ENCODE results near the gene POLR2B. TPM values are rescaled to one million over a fixed set of nuclear protein-coding genes. Genes with fewer than 3 reads are reported as not detected.

Gene POLR2B
- total RNA-seq, 2 donors from 2014 or later: 106 to 112 TPM

DNA sequence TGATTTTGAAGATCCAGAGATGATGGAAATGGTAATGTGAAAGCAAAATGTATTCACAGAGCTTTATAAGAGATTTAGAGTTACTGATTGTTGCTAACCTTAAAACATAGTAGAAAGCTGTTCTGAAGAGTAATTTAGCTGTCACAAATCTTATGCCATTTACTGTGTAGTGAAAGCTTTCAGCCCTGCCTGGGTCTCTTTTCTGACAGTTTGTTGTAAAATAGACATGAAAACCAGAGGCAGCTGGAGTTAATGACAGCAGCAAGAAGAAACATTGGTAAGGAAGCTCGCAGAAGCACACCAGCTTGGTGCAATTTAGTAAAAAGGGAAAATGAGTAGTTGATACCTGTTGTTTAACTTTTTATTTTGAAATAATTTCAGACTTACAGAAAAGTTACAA, 21.1 kb downstream of the POLR2B start:
- Histone ChIP-seq H3K4me3 (ENCODE audit: low read length) (no peak overlapping the region), H3K27ac (ENCODE audit: low read depth, low read length) (no peak overlapping the region), H3K4me1 (ENCODE audit: control insufficient read depth, insufficient read depth, low read length) (no peaks in the 10 kb centered on the region), H3K9me3 (ENCODE audit: control insufficient read depth, low read length) (no peaks in the 10 kb centered on the region), H3K36me3 (ENCODE audit: control insufficient read depth, insufficient read depth, low read length) (peaks cover 76% of the 10 kb centered on the region), H3K9ac (ENCODE audit: extremely low read depth, low read length, poor library complexity, severe bottlenecking) (no peak overlapping the region), H3K27me3 (ENCODE audit: control insufficient read depth, insufficient read depth, low read length, poor library complexity, severe bottlenecking) (no peaks in the 10 kb centered on the region)
- no peak for DNase-seq
- no peaks in the 10 kb centered on the region for H3K4me1 Mint-ChIP-seq
- H3K9me3 Mint-ChIP-seq: no peaks in the 10 kb centered on the region
- 94 to 100% methylated on average over 1 of the region's 1 CpG for WGBS, 2 experiments (ENCODE audit: insufficient coverage in 1 of 2, insufficient read length in 1 of 2)
- peaks cover 66% of the 10 kb centered on the region for H3K36me3 Mint-ChIP-seq (ENCODE audit: low read depth)
- H3K27ac Mint-ChIP-seq: no peak overlapping the region
- no peak for TF ChIP-seq CTCF (conservative IDR thresholded peaks at IDR 0.05)
- no peaks in the 10 kb centered on the region for H3K27me3 Mint-ChIP-seq (ENCODE audit: insufficient read depth)
- H3K4me3 Mint-ChIP-seq: no peak overlapping the region

DNA sequence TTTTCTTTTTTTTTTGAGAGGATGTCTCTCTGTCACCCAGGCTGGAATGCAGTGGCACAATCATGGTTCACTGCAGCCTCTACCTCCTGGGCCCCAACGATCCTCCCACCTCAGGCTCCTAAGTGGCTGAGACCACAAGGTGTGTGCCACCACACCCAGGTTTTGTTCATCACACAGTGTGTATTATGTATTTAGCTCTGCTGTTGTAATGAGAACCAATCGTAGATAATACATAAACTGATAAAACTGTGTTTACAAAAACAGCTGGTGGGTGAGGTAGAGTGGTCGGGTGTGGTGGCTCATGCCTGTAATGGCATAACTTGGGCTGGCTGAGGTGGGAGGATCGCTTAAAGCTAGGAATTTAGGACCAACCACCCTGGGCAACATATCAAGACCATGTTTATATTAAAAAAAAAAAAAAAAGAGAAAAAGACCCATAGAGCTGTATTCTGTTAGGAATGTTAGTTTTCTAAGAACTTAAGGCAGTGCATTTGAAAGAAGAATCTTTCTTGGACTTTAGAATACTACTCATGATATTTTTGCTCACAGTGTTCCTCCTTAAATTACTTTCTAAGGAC, 34.9 kb downstream of the POLR2B start:
- Histone ChIP-seq H3K4me3 (ENCODE audit: low read length) (no peak overlapping the region), H3K36me3 (ENCODE audit: control insufficient read depth, insufficient read depth, low read length) (peaks cover 79% of the 10 kb centered on the region), H3K27ac (ENCODE audit: low read depth, low read length) (no peak overlapping the region), H3K9me3 (ENCODE audit: control insufficient read depth, low read length) (no peaks in the 10 kb centered on the region), H3K27me3 (ENCODE audit: control insufficient read depth, insufficient read depth, low read length, poor library complexity, severe bottlenecking) (no peaks in the 10 kb centered on the region), H3K9ac (ENCODE audit: extremely low read depth, low read length, poor library complexity, severe bottlenecking) (no peak overlapping the region), H3K4me1 (ENCODE audit: control insufficient read depth, insufficient read depth, low read length) (no peaks in the 10 kb centered on the region)
- DNase-seq: no peak
- no peaks in the 10 kb centered on the region for H3K27me3 Mint-ChIP-seq (ENCODE audit: insufficient read depth)
- WGBS, 2 experiments (ENCODE audit: insufficient coverage in 1 of 2, insufficient read length in 1 of 2): 80 to 91% methylated on average over 1 to 4 of the region's 4 CpGs
- no peaks in the 10 kb centered on the region for H3K9me3 Mint-ChIP-seq
- no peak overlapping the region for H3K4me3 Mint-ChIP-seq
- H3K27ac Mint-ChIP-seq: no peak overlapping the region
- no peaks in the 10 kb centered on the region for H3K4me1 Mint-ChIP-seq
- H3K36me3 Mint-ChIP-seq (ENCODE audit: low read depth): peaks cover 67% of the 10 kb centered on the region
- TF ChIP-seq CTCF (conservative IDR thresholded peaks at IDR 0.05): no peak

DNA sequence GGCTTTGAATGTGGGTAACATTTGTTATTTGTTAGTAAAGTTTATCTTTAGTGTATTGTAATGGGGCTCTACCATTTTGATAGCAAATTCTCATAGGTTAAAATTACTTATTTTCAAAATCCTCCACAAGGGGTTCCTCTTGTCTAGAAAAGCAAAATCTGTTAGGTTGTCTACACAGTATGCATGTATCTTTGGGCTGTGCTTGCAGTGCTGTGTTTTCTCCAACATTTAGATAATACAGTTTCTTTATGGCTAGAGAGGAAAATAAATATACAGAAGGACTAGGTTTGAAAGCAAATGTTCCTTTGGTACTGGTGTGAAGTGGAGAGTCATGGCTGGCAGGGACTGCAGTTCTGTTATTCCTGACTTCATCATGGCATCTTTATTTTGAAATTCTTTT, 40.3 kb downstream of the POLR2B start:
- H3K4me3 Mint-ChIP-seq: no peak overlapping the region
- Histone ChIP-seq H3K9ac (ENCODE audit: extremely low read depth, low read length, poor library complexity, severe bottlenecking) (no peak overlapping the region), H3K36me3 (ENCODE audit: control insufficient read depth, insufficient read depth, low read length) (peaks cover 85% of the 10 kb centered on the region), H3K27ac (ENCODE audit: low read depth, low read length) (no peak overlapping the region), H3K9me3 (ENCODE audit: control insufficient read depth, low read length) (no peaks in the 10 kb centered on the region), H3K4me3 (ENCODE audit: low read length) (no peak overlapping the region), H3K27me3 (ENCODE audit: control insufficient read depth, insufficient read depth, low read length, poor library complexity, severe bottlenecking) (no peaks in the 10 kb centered on the region), H3K4me1 (ENCODE audit: control insufficient read depth, insufficient read depth, low read length) (no peaks in the 10 kb centered on the region)
- H3K9me3 Mint-ChIP-seq: no peaks in the 10 kb centered on the region
- H3K4me1 Mint-ChIP-seq: no peaks in the 10 kb centered on the region
- H3K36me3 Mint-ChIP-seq (ENCODE audit: low read depth): peaks cover 77% of the 10 kb centered on the region
- H3K27me3 Mint-ChIP-seq (ENCODE audit: insufficient read depth): no peaks in the 10 kb centered on the region
- TF ChIP-seq CTCF (conservative IDR thresholded peaks at IDR 0.05): no peak
- no peak for DNase-seq
- H3K27ac Mint-ChIP-seq: no peak overlapping the region
